Natural killer cell (primary cell): ENCODE measurements around the gene EGFR. TPM values are rescaled to one million over a fixed set of nuclear protein-coding genes. Genes with fewer than 3 reads are reported as not detected.

Experiments used
- ATAC-seq, 3 donors: fragments of 150-1000 bp in 2 of 3; fragments of 200-7000 bp in 1 of 3; cut with Tn5 transposase; 1 replicate in 1 of 3; 2 replicates in 2 of 3; pipeline ENCODE4 v1.10.0; 2021; ENCODE audit warnings: mild to moderate bottlenecking in 2 of 3, moderate library complexity in 2 of 3
- DNase-seq, 2 donors: peaks; one replicate each; pipeline versions ENCODE4 v3.0.0 to v3.0.0-alpha.2; 2013 to 2021; ENCODE audit warnings: mixed read lengths in 1 of 2
- H3K27ac ChIP-seq: one replicate; pipeline ENCODE4 v1.5.1; 2013; ENCODE audit warnings: mild to moderate bottlenecking, low read length
- H3K27me3 ChIP-seq: one replicate; pipeline ENCODE4 v1.6.1; 2013; ENCODE audit warnings: low read length; ENCODE audit not compliant: control insufficient read depth, insufficient read depth
- H3K36me3 ChIP-seq: one replicate; pipeline ENCODE4 v1.6.1; 2013; ENCODE audit warnings: low read length; ENCODE audit not compliant: control insufficient read depth, insufficient read depth
- H3K4me1 ChIP-seq: one replicate; pipeline ENCODE4 v1.6.1; 2013; ENCODE audit warnings: low read length; ENCODE audit not compliant: control insufficient read depth, insufficient read depth
- H3K4me3 ChIP-seq: one replicate; pipeline ENCODE4 v1.5.1; 2013; ENCODE audit warnings: low read length
- H3K9me3 ChIP-seq: one replicate; pipeline ENCODE4 v1.6.1; 2013; ENCODE audit warnings: low read length; ENCODE audit not compliant: control insufficient read depth, insufficient read depth
- H3K27ac Mint-ChIP-seq, 2 donors: one replicate each; pipeline ENCODE4 v1.8.0; 2022; ENCODE audit warnings: mild to moderate bottlenecking in 2 of 2, mixed read lengths in 2 of 2, moderate library complexity in 1 of 2
- H3K27me3 Mint-ChIP-seq, 2 donors: one replicate each; pipeline ENCODE4 v1.8.0; 2022; ENCODE audit warnings: low read depth in 2 of 2, mixed read lengths in 2 of 2
- H3K36me3 Mint-ChIP-seq: one replicate; pipeline ENCODE4 v1.8.0; 2022; ENCODE audit warnings: mixed read lengths
- H3K4me1 Mint-ChIP-seq, 2 donors: one replicate each; pipeline ENCODE4 v1.8.0; 2022; ENCODE audit warnings: mixed read lengths in 2 of 2
- H3K4me3 Mint-ChIP-seq: one replicate; pipeline ENCODE4 v1.8.0; 2022; ENCODE audit warnings: mild to moderate bottlenecking, moderate library complexity, mixed read lengths
- H3K9me3 Mint-ChIP-seq, 2 donors: one replicate each; pipeline ENCODE4 v1.8.0; 2022; ENCODE audit warnings: mixed read lengths in 2 of 2
- CTCF ChIP-seq: fragments of 200-600 bp; IDR thresholded peaks from one replicate; pipeline ENCODE4 v1.8.0; 2022; ENCODE audit warnings: antibody characterized with exemption
- WGBS: methylation state at CpG from one replicate; pipeline ENCODE4 v1.1.7; 2013; ENCODE audit warnings: missing lambda C conversion rate; ENCODE audit not compliant: insufficient coverage; 5-methylcytosine and 5-hydroxymethylcytosine counted together
- intact Hi-C: fragments of 100-400 bp; cut with micrococcal nuclease; formaldehyde crosslinking; loops from one replicate; pipeline ENCODE4 v1.14.2; 2022
- total RNA-seq, 4 donors: library from RNA; stranded (reverse); fragments of 120-200 nt in 1 of 4; gene quantifications; one replicate each; pipeline versions ENCODE4 v1.2.3 to v1.2.4, GENCODE V29; 2013 to 2022

EGFR gene
- total RNA-seq, 3 donors from 2014 or later (not counting 1 experiment from before 2014, with no cell fraction given): not detected

- H3K27me3 ChIP-seq: no peaks in the 10 kb centered on the region
- no peaks in the 10 kb centered on the region for H3K27me3 Mint-ChIP-seq
- H3K9me3 ChIP-seq: no peaks in the 10 kb centered on the region
- no peak for ATAC-seq
- DNase-seq: no peak
- no peak overlapping the region for H3K4me3 ChIP-seq
- H3K9me3 Mint-ChIP-seq: no peaks in the 10 kb centered on the region
- H3K27ac ChIP-seq: no peak overlapping the region
- intact Hi-C loops: no loop called here
- H3K36me3 ChIP-seq: no peaks in the 10 kb centered on the region
- peaks cover 30% of the 10 kb centered on the region for H3K4me1 ChIP-seq
- TF ChIP-seq CTCF: no peak
- peaks cover 12 to 29% of the 10 kb centered on the region in 2 donors for H3K4me1 Mint-ChIP-seq
- H3K27ac Mint-ChIP-seq: no peak overlapping the region
- WGBS: 90% methylated on average over 6 of the region's 6 CpGs
- no peaks in the 10 kb centered on the region for H3K36me3 Mint-ChIP-seq
- H3K4me3 Mint-ChIP-seq: no peak overlapping the region
Observed at GRCh38 chr7:55088107-55088506, 69.3 kb downstream of the EGFR start.

- 68% methylated on average over 6 of the region's 7 CpGs for WGBS
- DNase-seq (no peak), ATAC-seq (no peak)
- H3K4me1 Mint-ChIP-seq: peaks cover 12 to 28% of the 10 kb centered on the region in 2 donors
- H3K4me3 ChIP-seq: no peak overlapping the region
- no peaks in the 10 kb centered on the region for H3K36me3 ChIP-seq
- H3K27ac Mint-ChIP-seq: no peak overlapping the region
- H3K27me3 ChIP-seq: no peaks in the 10 kb centered on the region
- H3K9me3 Mint-ChIP-seq: no peaks in the 10 kb centered on the region
- no peaks in the 10 kb centered on the region for H3K9me3 ChIP-seq
- no peaks in the 10 kb centered on the region for H3K27me3 Mint-ChIP-seq
- no peak for TF ChIP-seq CTCF
- intact Hi-C loops: no loop called here
- H3K36me3 Mint-ChIP-seq: no peaks in the 10 kb centered on the region
- no peak overlapping the region for H3K4me3 Mint-ChIP-seq
- H3K4me1 ChIP-seq: peaks cover 30% of the 10 kb centered on the region
- H3K27ac ChIP-seq: no peak overlapping the region
Observed at GRCh38 chr7:55088620-55089019, 69.8 kb downstream of the EGFR start.

GRCh38 chr7:55092186-55092974 is 73.6 kb downstream of the EGFR start:
- Mint-ChIP-seq H3K27ac (no peak overlapping the region), H3K36me3 (no peaks in the 10 kb centered on the region), H3K4me1 (peaks cover 0 to 5% of the 10 kb centered on the region in 2 donors), H3K9me3 (no peaks in the 10 kb centered on the region), H3K27me3 (peaks cover 0 to 5% of the 10 kb centered on the region in 2 donors), H3K4me3 (no peak overlapping the region)
- Histone ChIP-seq H3K27me3 (no peaks in the 10 kb centered on the region), H3K9me3 (no peaks in the 10 kb centered on the region), H3K36me3 (no peaks in the 10 kb centered on the region), H3K4me3 (no peak overlapping the region), H3K27ac (no peak overlapping the region), H3K4me1 (peaks cover 4% of the 10 kb centered on the region)
- ATAC-seq (no peak), DNase-seq (no peak)
- no peak for TF ChIP-seq CTCF
- 96% methylated on average over 15 of the region's 15 CpGs for WGBS
- intact Hi-C loops: no loop called here

- 77% methylated on average over 3 of the region's 3 CpGs for WGBS
- no peaks in the 10 kb centered on the region for H3K27me3 ChIP-seq
- H3K4me3 ChIP-seq: no peak overlapping the region
- no peaks in the 10 kb centered on the region for H3K9me3 Mint-ChIP-seq
- peaks cover 0 to 5% of the 10 kb centered on the region in 2 donors for H3K27me3 Mint-ChIP-seq
- no peaks in the 10 kb centered on the region for H3K36me3 ChIP-seq
- no peaks in the 10 kb centered on the region for H3K9me3 ChIP-seq
- H3K4me1 Mint-ChIP-seq: peaks cover 0 to 2% of the 10 kb centered on the region in 2 donors
- intact Hi-C loops: no loop called here
- no peaks in the 10 kb centered on the region for H3K36me3 Mint-ChIP-seq
- ATAC-seq (no peak), DNase-seq (no peak)
- no peak overlapping the region for H3K4me3 Mint-ChIP-seq
- H3K27ac ChIP-seq: no peak overlapping the region
- H3K27ac Mint-ChIP-seq: no peak overlapping the region
- no peak for TF ChIP-seq CTCF
- H3K4me1 ChIP-seq: no peaks in the 10 kb centered on the region
Observed at GRCh38 chr7:55092975-55093373, 74.2 kb downstream of the EGFR start.
